IMR-90 (cell line): ENCODE results near the gene SUGCT. TPM values are rescaled to one million over a fixed set of nuclear protein-coding genes. Genes with fewer than 3 reads are reported as not detected.

ENCODE experiments used
- ATAC-seq: fragments of 200-7000 bp; cut with Tn5 transposase; 2 replicates; pipeline ENCODE4 v1.9.1; 2020; ENCODE audit warnings: low read depth, mild to moderate bottlenecking, moderate library complexity
- BruUV-seq: library from RNA; stranded (reverse); fragments of 400-500 nt; replicated peaks from 2 replicates; lab custom pipeline; 2021; lab: Mats Ljungman, UMichigan
- CTCF ChIA-PET: fragments of 300-600 bp; formaldehyde crosslinking; extraction: SDS; loops from one replicate; lab custom pipeline; 2021; ENCODE audit warnings: antibody characterized with exemption; lab: Yijun Ruan, JAX
- POLR2A ChIA-PET: fragments of 300-600 bp; sonication (Branson Sonifier 250); formaldehyde crosslinking; loops from one replicate; lab custom pipeline; 2022; ENCODE audit warnings: antibody characterized with exemption; ENCODE audit not compliant: unreplicated experiment; lab: Charles Lee
- DNase-seq: peaks from one replicate; pipeline ENCODE4 v3.0.0; 2013
- H2AFZ ChIP-seq: replicated peaks from 2 replicates; pipeline ENCODE3; 2013; ENCODE audit warnings: low read length, mild to moderate bottlenecking; ENCODE audit not compliant: poor library complexity
- H2AK5ac ChIP-seq: 2 replicates; pipeline ENCODE4 v1.6.1; 2013; ENCODE audit warnings: low read depth, low read length, inconsistent platforms
- H2AK9ac ChIP-seq: replicated peaks from 2 replicates; pipeline ENCODE3; 2013; ENCODE audit warnings: mild to moderate bottlenecking, low read depth, low read length, moderate library complexity; ENCODE audit not compliant: poor library complexity
- H2BK120ac ChIP-seq: 2 replicates; pipeline ENCODE4 v1.6.1; 2013; ENCODE audit warnings: low read depth, low read length, inconsistent platforms
- H2BK15ac ChIP-seq: 3 replicates; pipeline ENCODE4 v1.6.1; 2013; ENCODE audit warnings: low read depth, low read length, inconsistent platforms
- H2BK20ac ChIP-seq: 2 replicates; pipeline ENCODE4 v1.6.1; 2013; ENCODE audit warnings: low read depth, mild to moderate bottlenecking, inconsistent platforms, low read length, moderate library complexity
- H2BK5ac ChIP-seq: 2 replicates; pipeline ENCODE4 v1.6.1; 2013; ENCODE audit warnings: mild to moderate bottlenecking, low read depth, low read length, inconsistent platforms; ENCODE audit not compliant: poor library complexity, severe bottlenecking
- H3K14ac ChIP-seq: replicated peaks from 2 replicates; pipeline ENCODE4 v1.6.1; 2013; ENCODE audit warnings: low read depth, low read length, inconsistent platforms
- H3K18ac ChIP-seq: 2 replicates; pipeline ENCODE4 v1.6.1; 2013; ENCODE audit warnings: low read depth, low read length, control low read depth
- H3K23ac ChIP-seq: 2 replicates; pipeline ENCODE4 v1.6.1; 2013; ENCODE audit warnings: low read depth, low read length, inconsistent platforms
- H3K27ac ChIP-seq: 2 replicates; pipeline ENCODE4 v1.5.1; 2013; ENCODE audit warnings: mild to moderate bottlenecking, control low read depth, low read length; ENCODE audit not compliant: insufficient read depth
- H3K27me3 ChIP-seq: 2 replicates; pipeline ENCODE4 v1.6.1; 2013; ENCODE audit warnings: low read length; ENCODE audit not compliant: control insufficient read depth, insufficient read depth
- H3K36me3 ChIP-seq: 2 replicates; pipeline ENCODE4 v1.6.1; 2013; ENCODE audit warnings: low read length, mixed read lengths; ENCODE audit not compliant: control insufficient read depth, insufficient read depth
- H3K4ac ChIP-seq: 2 replicates; pipeline ENCODE4 v1.6.1; 2013; ENCODE audit warnings: low read depth, low read length, inconsistent platforms
- H3K4me1 ChIP-seq: 2 replicates; pipeline ENCODE4 v1.6.1; 2013; ENCODE audit warnings: low read length, mixed read lengths; ENCODE audit not compliant: control insufficient read depth, insufficient read depth
- H3K4me2 ChIP-seq: 2 replicates; pipeline ENCODE4 v1.6.1; 2013; ENCODE audit warnings: low read depth, mild to moderate bottlenecking, control low read depth, low read length, moderate library complexity
- H3K4me3 ChIP-seq: 2 replicates; pipeline ENCODE4 v1.5.1; 2013; ENCODE audit warnings: low read depth, mild to moderate bottlenecking, control low read depth, low read length, moderate library complexity; ENCODE audit not compliant: insufficient read depth
- H3K56ac ChIP-seq: 2 replicates; pipeline ENCODE4 v1.6.1; 2013; ENCODE audit warnings: low read length, inconsistent platforms; ENCODE audit not compliant: insufficient read depth; ENCODE audit errors: extremely low read depth
- H3K79me1 ChIP-seq, 2 experiments: 2 replicates each; pipeline ENCODE4 v1.6.1; 2013; ENCODE audit warnings: low read length in 2 of 2, inconsistent platforms in 1 of 2, low read depth in 1 of 2
- H3K9ac ChIP-seq: 2 replicates; pipeline ENCODE4 v1.6.1; 2013; ENCODE audit warnings: low read depth, low read length, control low read depth
- H3K9me1 ChIP-seq: 2 replicates; pipeline ENCODE4 v1.6.1; 2013; ENCODE audit warnings: low read length, inconsistent platforms; ENCODE audit not compliant: insufficient read depth
- H3K9me3 ChIP-seq: 2 replicates; pipeline ENCODE4 v1.6.1; 2013; ENCODE audit warnings: low read length; ENCODE audit not compliant: control insufficient read depth, insufficient read depth
- H4K20me1 ChIP-seq: 2 replicates; pipeline ENCODE4 v1.6.1; 2013; ENCODE audit warnings: low read length, inconsistent platforms; ENCODE audit not compliant: insufficient read depth
- H4K5ac ChIP-seq: 2 replicates; pipeline ENCODE4 v1.6.1; 2013; ENCODE audit warnings: mild to moderate bottlenecking, low read depth, low read length, control low read depth
- H4K8ac ChIP-seq, 2 experiments: 2 replicates each; pipeline ENCODE4 v1.6.1; 2013; ENCODE audit warnings: low read depth in 2 of 2, low read length in 2 of 2, control low read depth in 1 of 2, inconsistent platforms in 1 of 2
- H4K91ac ChIP-seq: 2 replicates; pipeline ENCODE4 v1.6.1; 2013; ENCODE audit warnings: low read depth, low read length, inconsistent platforms; ENCODE audit not compliant: insufficient read depth
- CEBPB ChIP-seq: IDR thresholded peaks from 2 replicates; pipeline ENCODE4 v1.6.1; 2012; ENCODE audit warnings: low read depth, low read length, improper control_type of control experiment
- CTCF ChIP-seq: conservative IDR thresholded peaks from 2 replicates; pipeline ENCODE4 v1.5.1; 2012; ENCODE audit warnings: mild to moderate bottlenecking, low read depth, low read length, improper control_type of control experiment
- FOS ChIP-seq: fragments of 150-350 bp; IDR thresholded peaks from 2 replicates; pipeline ENCODE4 v1.6.1; 2016; ENCODE audit warnings: low read depth, low read length
- MAFK ChIP-seq: IDR thresholded peaks from 2 replicates; pipeline ENCODE4 v1.6.1; 2012; ENCODE audit warnings: low read depth, low read length, improper control_type of control experiment
- MAZ ChIP-seq: IDR thresholded peaks from 2 replicates; pipeline ENCODE4 v1.6.1; 2012; ENCODE audit warnings: low read depth, mild to moderate bottlenecking, low read length, improper control_type of control experiment, moderate library complexity, borderline replicate concordance
- MXI1 ChIP-seq: IDR thresholded peaks from 2 replicates; pipeline ENCODE4 v1.6.1; 2012; ENCODE audit warnings: low read depth, mild to moderate bottlenecking, low read length, moderate library complexity, borderline replicate concordance
- NFE2L2 ChIP-seq: fragments of 150-350 bp; IDR thresholded peaks from 2 replicates; pipeline ENCODE4 v1.6.1; 2016; ENCODE audit warnings: low read depth, mild to moderate bottlenecking, low read length
- POLR2A ChIP-seq: IDR thresholded peaks from 2 replicates; pipeline ENCODE4 v1.6.1; 2012; ENCODE audit warnings: mild to moderate bottlenecking, low read depth, low read length
- RAD21 ChIP-seq: IDR thresholded peaks from 2 replicates; pipeline ENCODE4 v1.6.1; 2012; ENCODE audit warnings: low read length, improper control_type of control experiment
- RCOR1 ChIP-seq: IDR thresholded peaks from 2 replicates; pipeline ENCODE4 v1.6.1; 2012; ENCODE audit warnings: mild to moderate bottlenecking, low read length, improper control_type of control experiment; ENCODE audit not compliant: insufficient replicate concordance
- RFX5 ChIP-seq: IDR thresholded peaks from 2 replicates; pipeline ENCODE4 v1.8.0; 2012; ENCODE audit warnings: low read depth, mild to moderate bottlenecking, low read length, moderate library complexity
- SMC3 ChIP-seq: fragments of 150-350 bp; IDR thresholded peaks from 2 replicates; pipeline ENCODE4 v1.6.1; 2016; ENCODE audit warnings: low read depth, mild to moderate bottlenecking, antibody characterized with exemption, low read length, moderate library complexity
- USF2 ChIP-seq: fragments of 150-350 bp; IDR thresholded peaks from 2 replicates; pipeline ENCODE4 v1.6.1; 2017; ENCODE audit warnings: mild to moderate bottlenecking, antibody characterized with exemption, low read length, low read depth
- WGBS, 2 experiments: methylation state at CpG; one replicate each; pipeline versions ENCODE4 v1.1.5 to v1.1.7; 2013; ENCODE audit warnings: missing lambda C conversion rate in 2 of 2; ENCODE audit not compliant: insufficient read length in 1 of 2; ENCODE audit errors: extremely low coverage in 2 of 2; 5-methylcytosine and 5-hydroxymethylcytosine counted together
- dilution Hi-C: fragments of 300-500 bp; cut with HindIII; formaldehyde crosslinking; loops from one replicate; pipeline ENCODE4 v1.14.3; 2018; ENCODE audit warnings: low sequenced_read_pairs; ENCODE audit not compliant: unreplicated experiment
- in situ Hi-C: fragments of 300-500 bp; cut with MboI; formaldehyde crosslinking; loops from 3 replicates; pipeline ENCODE4 v1.14.3; 2019; ENCODE audit warnings: low sequenced_read_pairs, inconsistent platforms, mixed read lengths
- intact Hi-C: fragments of 100-400 bp; cut with micrococcal nuclease; formaldehyde crosslinking; loops from 2 replicates; pipeline ENCODE4 v1.10.0; 2022
- polyA plus RNA-seq, 3 experiments: library from polyadenylated mRNA; depleted of rRNA; stranded (reverse); fragments of >200 nt; gene quantifications; 2 replicates each; pipeline ENCODE4 v1.2.3, GENCODE V29; 2012; ENCODE audit warnings: low replicate concordance in 1 of 3
- total RNA-seq: library from RNA; depleted of rRNA; stranded (reverse); fragments of >200 nt; gene quantifications from 2 replicates; pipeline ENCODE4 v1.2.3, GENCODE V29; 2012

SUGCT gene
- total and polyA plus RNA-seq, 2 of the 4 experiments (the other 2 are of a cell fraction) = 5.9 to 8.3 TPM

GRCh38 chr7:40634118-40634517 lies 499.3 kb downstream of the SUGCT start:
- H3K9me3 ChIP-seq = no peaks in the 10 kb centered on the region
- no peaks in the 10 kb centered on the region for H3K9me1 ChIP-seq
- dilution Hi-C loops (no loop called here), in situ Hi-C loops (no loop called here), intact Hi-C loops (no loop called here)
- H2BK120ac ChIP-seq = no peak overlapping the region
- no peaks in the 10 kb centered on the region for H3K4me1 ChIP-seq
- TF ChIP-seq CEBPB (no peak), NFE2L2 (no peak), MAFK (no peak), RFX5 (no peak), MAZ (no peak), POLR2A (no peak), USF2 (no peak), MXI1 (no peak), CTCF (no peak), SMC3 (no peak), FOS (no peak), RCOR1 (no peak), RAD21 (no peak)
- H2BK15ac ChIP-seq = no peak overlapping the region
- no peak overlapping the region for H4K91ac ChIP-seq
- H4K5ac ChIP-seq = no peak overlapping the region
- ATAC-seq (no peak), DNase-seq (no peak)
- H3K27me3 ChIP-seq = no peaks in the 10 kb centered on the region
- H3K9ac ChIP-seq = no peak overlapping the region
- H3K56ac ChIP-seq = no peak overlapping the region
- no peaks in the 10 kb centered on the region for H4K20me1 ChIP-seq
- WGBS, 2 experiments = no CpG with 5 or more reads among the region's 8 CpGs
- H3K79me1 ChIP-seq = no peaks in the 10 kb centered on the region
- no peak overlapping the region for H2BK5ac ChIP-seq
- no peak overlapping the region for H2AK5ac ChIP-seq
- H3K23ac ChIP-seq = no peak overlapping the region
- CTCF ChIA-PET = no interaction called here
- H3K4me2 ChIP-seq = no peak overlapping the region
- no peak overlapping the region for H3K18ac ChIP-seq
- no peak overlapping the region for H3K4ac ChIP-seq
- no peak overlapping the region for H3K4me3 ChIP-seq
- no peak overlapping the region for H4K8ac ChIP-seq
- H3K14ac ChIP-seq = no peak overlapping the region
- BruUV-seq = no TSS peak
- no peak overlapping the region for H2BK20ac ChIP-seq
- H3K36me3 ChIP-seq = no peaks in the 10 kb centered on the region
- POLR2A ChIA-PET = no interaction called here
- H3K27ac ChIP-seq = no peak overlapping the region
- H2AK9ac ChIP-seq = no peak overlapping the region
- H2AFZ ChIP-seq = no peak overlapping the region
